HepG2 (cell line): Measurements from ENCODE around the gene THRA. TPM values are rescaled to one million over a fixed set of nuclear protein-coding genes. Genes with fewer than 3 reads are reported as not detected.

ENCODE experiments used
- EHMT2 ChIP-seq: fragments of 200-600 bp; sonication (generic); IDR thresholded peaks from 2 replicates; pipeline ENCODE4 v1.7.0; 2017; ENCODE audit warnings: antibody characterized with exemption, low read depth, low read length, borderline replicate concordance
- ELF1 ChIP-seq: sonication (generic); formaldehyde crosslinking; IDR thresholded peaks from 2 replicates; pipeline ENCODE4 v1.4.0; 2020; ENCODE audit warnings: missing genetic modification reagents
- FIP1L1 ChIP-seq: fragments of 200-400 bp; formaldehyde crosslinking; IDR thresholded peaks from 2 replicates; pipeline ENCODE4 v1.6.1; 2018; ENCODE audit warnings: low read depth, mild to moderate bottlenecking, low read length, moderate library complexity, borderline replicate concordance; ENCODE audit not compliant: insufficient read depth
- FOXJ3 ChIP-seq: sonication (generic); formaldehyde crosslinking; IDR thresholded peaks from 2 replicates; pipeline ENCODE4 v1.4.0; 2020; ENCODE audit warnings: missing genetic modification reagents, mild to moderate bottlenecking, borderline replicate concordance
- FOXO1 ChIP-seq: sonication (generic); formaldehyde crosslinking; IDR thresholded peaks from 2 replicates; pipeline ENCODE4 v1.4.0; 2020; ENCODE audit warnings: missing genetic modification reagents
- GTF3A ChIP-seq: sonication (generic); formaldehyde crosslinking; conservative IDR thresholded peaks from 2 replicates; pipeline ENCODE4 v1.4.0; 2020; ENCODE audit warnings: mild to moderate bottlenecking, missing genetic modification reagents
- HDAC1 ChIP-seq: sonication (generic); formaldehyde crosslinking; IDR thresholded peaks from 2 replicates; pipeline ENCODE4 v1.5.1; 2020; ENCODE audit warnings: mild to moderate bottlenecking, missing genetic modification reagents
- HNRNPL ChIP-seq: fragments of 200-400 bp; formaldehyde crosslinking; IDR thresholded peaks from 2 replicates; pipeline ENCODE4 v1.6.1; 2017; ENCODE audit warnings: mild to moderate bottlenecking, low read depth, low read length
- IRX3 ChIP-seq: sonication (generic); formaldehyde crosslinking; IDR thresholded peaks from 2 replicates; pipeline ENCODE4 v1.8.1; 2023; ENCODE audit warnings: mild to moderate bottlenecking, low read depth, missing genetic modification reagents, borderline replicate concordance
- MAFF ChIP-seq: IDR thresholded peaks from 2 replicates; pipeline ENCODE4 v1.6.1; 2011; ENCODE audit warnings: low read depth, low read length, improper control_type of control experiment
- RBM22 ChIP-seq: fragments of 200-400 bp; formaldehyde crosslinking; optimal IDR thresholded peaks from 2 replicates; pipeline ENCODE3; 2017; ENCODE audit warnings: mild to moderate bottlenecking, low read length, moderate library complexity
- ZFP36 ChIP-seq: fragments of 150-350 bp; IDR thresholded peaks from 2 replicates; pipeline ENCODE4 v1.6.1; 2018; ENCODE audit warnings: borderline replicate concordance, low read length, low read depth; ENCODE audit not compliant: partially characterized antibody
- polyA plus RNA-seq, 8 experiments: library from polyadenylated mRNA; depleted of rRNA in 3 of 8; stranded (reverse) in 7 of 8; unstranded in 1 of 8; fragments of >200 nt; fragmentation: Illumina TruSeq in 4 of 8; extraction: Trizol in 4 of 8; gene quantifications; 2 replicates each; pipeline versions ENCODE4 v1.2.1 to v1.2.3, GENCODE V29; 2011 to 2016; ENCODE audit warnings: low read depth in 4 of 8, missing spikeins in 1 of 8, mixed read lengths in 1 of 8; ENCODE audit not compliant: insufficient read depth in 1 of 8
- total RNA-seq, 5 experiments: library from RNA; depleted of rRNA; stranded (reverse); fragments of >200 nt; fragmentation: Illumina TruSeq; extraction: Trizol; gene quantifications; 2 replicates each; pipeline ENCODE4 v1.2.3, GENCODE V29; 2016; ENCODE audit warnings: low read depth in 1 of 5
- TF ChIP-seq, protein P1 (sequence below): sonication (generic); formaldehyde crosslinking; IDR thresholded peaks from 2 replicates; pipeline ENCODE4 v1.4.0; 2020; ENCODE audit warnings: missing genetic modification reagents, borderline replicate concordance
- TF ChIP-seq, protein P2 (sequence below): sonication (generic); formaldehyde crosslinking; IDR thresholded peaks from 2 replicates; pipeline ENCODE4 v1.5.0; 2020; ENCODE audit warnings: mild to moderate bottlenecking, missing genetic modification reagents, moderate library complexity
- TF ChIP-seq, protein P3 (sequence below): fragments of 450-650 bp; IDR thresholded peaks from 2 replicates; pipeline ENCODE4 v1.6.1; 2017

Gene THRA
- total and polyA plus RNA-seq, 2 of the 13 experiments (the other 11 are each of a cell fraction or from before 2014, with no cell fraction given): 8.0 to 9.9 TPM

DNA sequence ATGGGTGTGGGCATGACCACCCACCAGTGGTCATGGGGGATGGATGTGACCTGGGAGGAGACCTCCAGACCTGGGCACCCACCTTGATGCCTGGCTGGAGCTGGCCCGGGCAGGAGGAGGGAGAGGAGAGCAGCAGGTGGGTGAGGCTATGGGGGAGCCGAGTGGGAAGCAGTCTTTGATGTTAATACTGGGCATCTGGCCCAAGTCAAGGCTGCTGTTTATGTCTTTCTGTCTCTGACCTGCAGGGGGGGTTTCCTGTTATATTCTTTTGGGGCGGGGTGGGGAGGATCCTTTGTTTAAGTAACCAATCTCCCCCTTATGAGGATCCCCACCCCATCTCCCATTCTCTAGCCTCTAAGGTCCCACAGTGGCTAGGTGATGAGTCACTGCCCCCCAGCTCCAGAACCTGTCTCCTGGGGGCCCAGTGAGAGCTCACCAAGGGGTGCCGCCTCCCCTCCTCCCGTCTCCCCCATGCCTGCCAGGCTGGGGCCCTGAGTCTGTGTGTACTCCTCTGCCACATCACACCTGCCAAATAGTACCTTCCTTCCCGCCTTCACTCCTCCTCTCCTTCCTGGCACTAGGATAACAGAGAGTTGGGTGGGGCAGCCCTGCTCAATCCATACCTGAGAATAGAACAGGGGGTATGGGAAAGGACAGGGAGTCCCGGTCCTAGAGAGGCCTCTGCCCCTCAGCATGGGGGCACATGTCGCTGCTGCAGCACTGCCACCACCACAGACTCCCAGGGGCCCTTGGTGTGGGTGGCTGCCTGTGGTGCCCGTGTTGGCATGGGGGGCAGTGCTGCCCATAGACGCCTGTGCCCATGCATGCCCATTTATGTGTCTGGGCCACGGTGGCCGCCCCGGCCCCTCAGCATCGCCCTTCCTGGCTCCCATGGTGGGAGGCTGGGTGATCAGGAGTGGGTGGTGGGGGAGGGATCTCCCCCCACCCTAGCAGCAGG is 7.3 kb downstream of the THRA start (continued):
- TF ChIP-seq, protein P1, sequence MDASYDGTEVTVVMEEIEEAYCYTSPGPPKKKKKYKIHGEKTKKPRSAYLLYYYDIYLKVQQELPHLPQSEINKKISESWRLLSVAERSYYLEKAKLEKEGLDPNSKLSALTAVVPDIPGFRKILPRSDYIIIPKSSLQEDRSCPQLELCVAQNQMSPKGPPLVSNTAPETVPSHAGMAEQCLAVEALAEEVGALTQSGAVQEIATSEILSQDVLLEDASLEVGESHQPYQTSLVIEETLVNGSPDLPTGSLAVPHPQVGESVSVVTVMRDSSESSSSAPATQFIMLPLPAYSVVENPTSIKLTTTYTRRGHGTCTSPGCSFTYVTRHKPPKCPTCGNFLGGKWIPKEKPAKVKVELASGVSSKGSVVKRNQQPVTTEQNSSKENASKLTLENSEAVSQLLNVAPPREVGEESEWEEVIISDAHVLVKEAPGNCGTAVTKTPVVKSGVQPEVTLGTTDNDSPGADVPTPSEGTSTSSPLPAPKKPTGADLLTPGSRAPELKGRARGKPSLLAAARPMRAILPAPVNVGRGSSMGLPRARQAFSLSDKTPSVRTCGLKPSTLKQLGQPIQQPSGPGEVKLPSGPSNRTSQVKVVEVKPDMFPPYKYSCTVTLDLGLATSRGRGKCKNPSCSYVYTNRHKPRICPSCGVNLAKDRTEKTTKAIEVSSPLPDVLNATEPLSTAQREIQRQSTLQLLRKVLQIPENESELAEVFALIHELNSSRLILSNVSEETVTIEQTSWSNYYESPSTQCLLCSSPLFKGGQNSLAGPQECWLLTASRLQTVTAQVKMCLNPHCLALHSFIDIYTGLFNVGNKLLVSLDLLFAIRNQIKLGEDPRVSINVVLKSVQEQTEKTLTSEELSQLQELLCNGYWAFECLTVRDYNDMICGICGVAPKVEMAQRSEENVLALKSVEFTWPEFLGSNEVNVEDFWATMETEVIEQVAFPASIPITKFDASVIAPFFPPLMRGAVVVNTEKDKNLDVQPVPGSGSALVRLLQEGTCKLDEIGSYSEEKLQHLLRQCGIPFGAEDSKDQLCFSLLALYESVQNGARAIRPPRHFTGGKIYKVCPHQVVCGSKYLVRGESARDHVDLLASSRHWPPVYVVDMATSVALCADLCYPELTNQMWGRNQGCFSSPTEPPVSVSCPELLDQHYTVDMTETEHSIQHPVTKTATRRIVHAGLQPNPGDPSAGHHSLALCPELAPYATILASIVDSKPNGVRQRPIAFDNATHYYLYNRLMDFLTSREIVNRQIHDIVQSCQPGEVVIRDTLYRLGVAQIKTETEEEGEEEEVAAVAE: no peak
- TF ChIP-seq HDAC1 (CRISPR knock-in tag) (no peak), IRX3 (CRISPR knock-in tag) (no peak), FOXJ3 (CRISPR knock-in tag) (no peak), MAFF (no peak), ZFP36 (no peak), FOXO1 (CRISPR knock-in tag) (no peak), HNRNPL (peak; percentile 100), FIP1L1 (no peak), RBM22 (no peak), EHMT2 (no peak), ELF1 (CRISPR knock-in tag) (no peak), GTF3A (CRISPR knock-in tag) (no peak)
- TF ChIP-seq, protein P2, sequence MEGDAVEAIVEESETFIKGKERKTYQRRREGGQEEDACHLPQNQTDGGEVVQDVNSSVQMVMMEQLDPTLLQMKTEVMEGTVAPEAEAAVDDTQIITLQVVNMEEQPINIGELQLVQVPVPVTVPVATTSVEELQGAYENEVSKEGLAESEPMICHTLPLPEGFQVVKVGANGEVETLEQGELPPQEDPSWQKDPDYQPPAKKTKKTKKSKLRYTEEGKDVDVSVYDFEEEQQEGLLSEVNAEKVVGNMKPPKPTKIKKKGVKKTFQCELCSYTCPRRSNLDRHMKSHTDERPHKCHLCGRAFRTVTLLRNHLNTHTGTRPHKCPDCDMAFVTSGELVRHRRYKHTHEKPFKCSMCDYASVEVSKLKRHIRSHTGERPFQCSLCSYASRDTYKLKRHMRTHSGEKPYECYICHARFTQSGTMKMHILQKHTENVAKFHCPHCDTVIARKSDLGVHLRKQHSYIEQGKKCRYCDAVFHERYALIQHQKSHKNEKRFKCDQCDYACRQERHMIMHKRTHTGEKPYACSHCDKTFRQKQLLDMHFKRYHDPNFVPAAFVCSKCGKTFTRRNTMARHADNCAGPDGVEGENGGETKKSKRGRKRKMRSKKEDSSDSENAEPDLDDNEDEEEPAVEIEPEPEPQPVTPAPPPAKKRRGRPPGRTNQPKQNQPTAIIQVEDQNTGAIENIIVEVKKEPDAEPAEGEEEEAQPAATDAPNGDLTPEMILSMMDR (CRISPR knock-in tag): peak; percentile 21; the same call in 1 of the 2 replicates
- TF ChIP-seq, protein P3, sequence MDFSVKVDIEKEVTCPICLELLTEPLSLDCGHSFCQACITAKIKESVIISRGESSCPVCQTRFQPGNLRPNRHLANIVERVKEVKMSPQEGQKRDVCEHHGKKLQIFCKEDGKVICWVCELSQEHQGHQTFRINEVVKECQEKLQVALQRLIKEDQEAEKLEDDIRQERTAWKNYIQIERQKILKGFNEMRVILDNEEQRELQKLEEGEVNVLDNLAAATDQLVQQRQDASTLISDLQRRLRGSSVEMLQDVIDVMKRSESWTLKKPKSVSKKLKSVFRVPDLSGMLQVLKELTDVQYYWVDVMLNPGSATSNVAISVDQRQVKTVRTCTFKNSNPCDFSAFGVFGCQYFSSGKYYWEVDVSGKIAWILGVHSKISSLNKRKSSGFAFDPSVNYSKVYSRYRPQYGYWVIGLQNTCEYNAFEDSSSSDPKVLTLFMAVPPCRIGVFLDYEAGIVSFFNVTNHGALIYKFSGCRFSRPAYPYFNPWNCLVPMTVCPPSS: no peak
